GM18508 (cell line): Measurements from ENCODE around the gene AFP.

ENCODE experiments used
- ATAC-seq: cut with Tn5 transposase; IDR thresholded peaks from one replicate; pipeline ENCODE4 v1.9.1; 2021; ENCODE audit warnings: moderate number of reproducible peaks; ENCODE audit not compliant: insufficient read depth, unreplicated experiment

The AFP gene

DNA sequence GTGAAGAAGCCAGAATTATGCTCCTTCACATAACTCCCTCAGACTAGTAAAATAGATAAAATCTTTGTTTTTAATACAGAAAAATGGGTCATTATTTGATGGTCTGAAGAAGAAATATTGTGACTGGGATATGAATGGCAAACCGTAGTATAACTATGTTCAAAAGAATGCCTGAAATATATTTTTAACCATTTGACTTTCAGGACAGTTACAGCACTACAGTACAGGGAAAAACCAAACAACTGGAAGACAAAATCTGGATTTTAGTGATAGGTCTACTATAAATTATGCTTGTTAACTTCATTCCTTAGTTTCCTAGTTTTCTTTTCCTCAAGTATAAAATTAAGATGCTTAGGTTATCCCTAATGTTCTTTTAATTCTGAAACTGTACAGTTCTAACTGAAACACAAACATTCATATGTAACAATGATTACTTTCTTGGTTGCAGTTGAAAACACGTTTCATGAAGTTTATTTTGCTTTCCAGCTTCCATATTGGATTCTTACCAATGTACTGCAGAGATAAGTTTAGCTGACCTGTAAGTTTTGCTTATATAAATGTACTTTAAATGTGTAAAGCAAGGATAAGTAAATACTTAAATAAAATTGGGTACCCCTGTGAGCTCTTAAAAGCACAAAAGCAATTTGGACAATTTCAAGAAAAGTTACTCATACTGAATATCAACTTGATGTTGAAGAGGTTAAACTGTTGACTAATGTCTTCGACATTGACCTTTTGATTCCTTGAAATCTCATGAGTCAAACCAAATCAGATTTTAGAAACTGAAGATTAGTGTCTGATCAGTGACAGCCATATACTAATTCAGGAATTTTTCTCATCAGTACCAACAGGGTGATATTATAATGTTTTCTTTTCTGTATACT lies 895 bp downstream of the AFP start:
- ATAC-seq = no peak

- ATAC-seq = no peak
Observed at GRCh38 chr4:73437558-73437956, 1.5 kb downstream of the AFP start.

- ATAC-seq = no peak
Observed at GRCh38 chr4:73438048-73438447, 2.0 kb downstream of the AFP start.

GRCh38 chr4:73438582-73439215 lies 2.7 kb downstream of the AFP start:
- no peak for ATAC-seq

DNA sequence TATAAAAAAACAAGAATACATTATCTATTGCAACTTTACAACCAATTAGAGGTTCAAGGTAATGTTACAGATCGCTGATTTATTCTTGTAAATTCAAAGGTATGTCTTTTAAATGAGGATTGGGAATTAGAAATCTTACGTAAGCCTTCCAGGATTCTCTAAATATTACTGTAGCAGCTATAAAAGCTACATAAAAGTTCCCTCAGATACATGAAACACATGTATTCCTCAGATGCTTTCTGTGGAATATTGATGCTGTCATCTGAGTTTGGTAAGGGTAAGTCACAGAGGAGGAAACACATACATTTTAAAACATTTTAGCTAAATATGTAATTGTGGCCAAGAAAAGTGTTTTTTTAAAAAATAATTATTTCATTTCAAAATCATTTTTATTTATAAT lies 3.4 kb downstream of the AFP start:
- ATAC-seq = no peak

- no peak for ATAC-seq
Observed at GRCh38 chr4:73439991-73440390, 4.0 kb downstream of the AFP start.

DNA sequence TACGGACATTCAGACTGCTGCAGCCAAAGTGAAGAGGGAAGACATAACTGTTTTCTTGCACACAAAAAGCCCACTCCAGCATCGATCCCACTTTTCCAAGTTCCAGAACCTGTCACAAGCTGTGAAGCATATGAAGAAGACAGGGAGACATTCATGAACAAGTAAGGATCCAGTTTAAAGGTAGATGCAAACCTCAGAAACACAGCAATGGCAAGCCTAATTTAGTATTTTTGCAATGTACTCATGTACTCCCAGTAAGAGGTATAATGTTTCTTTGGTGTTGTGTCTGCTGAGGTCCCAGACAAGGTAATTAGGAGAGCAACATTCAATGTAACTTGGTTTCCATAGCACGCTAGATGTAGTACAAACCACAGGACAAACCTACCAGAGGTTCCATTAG lies 4.6 kb downstream of the AFP start:
- ATAC-seq = no peak

DNA sequence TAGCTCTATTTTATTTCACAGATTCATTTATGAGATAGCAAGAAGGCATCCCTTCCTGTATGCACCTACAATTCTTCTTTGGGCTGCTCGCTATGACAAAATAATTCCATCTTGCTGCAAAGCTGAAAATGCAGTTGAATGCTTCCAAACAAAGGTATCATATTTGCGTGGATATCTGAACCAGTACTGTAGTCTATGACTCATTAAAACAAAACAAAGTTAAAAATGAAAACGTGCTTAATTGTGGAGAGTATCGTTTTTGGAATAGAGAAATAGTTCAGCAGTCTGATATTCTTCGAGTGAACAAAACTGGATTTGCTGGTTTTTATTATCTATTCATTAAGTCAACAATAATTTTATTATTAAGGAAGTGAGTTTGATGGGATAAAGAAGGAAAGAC lies 6.3 kb downstream of the AFP start:
- ATAC-seq = no peak

DNA sequence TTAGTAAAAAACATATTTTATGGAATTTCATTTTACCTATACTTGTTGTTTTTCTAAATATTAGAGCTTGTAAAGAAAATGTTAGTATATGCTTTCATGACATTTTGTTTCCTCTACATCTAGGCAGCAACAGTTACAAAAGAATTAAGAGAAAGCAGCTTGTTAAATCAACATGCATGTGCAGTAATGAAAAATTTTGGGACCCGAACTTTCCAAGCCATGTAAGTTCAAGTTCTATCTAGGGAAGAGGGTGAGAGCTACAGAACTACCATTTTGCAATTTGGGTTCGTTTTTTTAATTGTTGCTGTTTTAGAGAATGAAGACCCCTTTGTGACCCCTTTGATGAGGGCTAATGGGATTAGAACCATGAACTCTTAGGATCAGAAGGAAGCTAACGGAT lies 7.2 kb downstream of the AFP start:
- no peak for ATAC-seq

DNA sequence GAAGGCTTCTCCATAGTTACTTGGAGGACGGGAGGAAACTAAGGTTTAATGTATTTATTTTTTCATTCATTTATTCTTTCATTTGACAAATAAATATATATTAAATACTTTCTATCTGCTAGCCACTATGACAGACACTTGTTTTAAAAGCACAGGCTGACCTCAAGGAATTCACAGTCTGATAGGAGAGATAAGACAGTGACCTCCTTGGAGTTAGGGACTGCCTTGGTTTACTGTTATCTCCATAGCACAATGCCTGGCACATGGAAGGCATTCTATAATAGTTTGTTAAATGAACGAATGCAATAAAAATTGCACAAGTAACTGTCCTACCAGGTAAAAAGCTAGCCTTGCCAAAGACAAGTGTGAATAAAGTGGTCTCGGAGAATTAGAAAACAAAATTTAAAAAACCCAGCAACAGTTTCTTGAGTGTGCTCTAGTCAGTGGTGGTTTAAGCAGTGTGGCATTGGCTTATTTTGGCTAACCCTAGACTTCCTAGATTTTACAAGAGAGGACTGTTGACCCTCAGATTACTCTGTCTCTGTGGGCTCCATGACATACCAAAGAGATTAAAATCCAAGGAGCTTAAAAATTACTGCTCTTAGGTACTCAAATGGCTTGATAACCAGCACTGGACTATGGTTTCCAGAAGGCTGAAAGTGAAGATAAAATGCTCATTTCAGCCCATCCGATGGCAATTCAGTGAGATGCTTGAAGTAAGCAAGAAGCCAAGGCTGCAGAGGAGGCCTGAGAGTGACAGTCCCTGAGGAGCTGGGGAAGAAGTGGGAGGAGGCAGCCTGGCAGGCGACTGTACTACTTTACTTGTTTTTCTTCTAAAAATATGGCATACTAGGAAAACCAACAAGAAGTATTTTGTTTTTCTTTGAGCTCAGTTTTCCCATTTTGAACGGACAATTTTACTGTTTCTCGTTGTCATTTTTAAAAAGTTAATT lies 9.6 kb downstream of the AFP start:
- no peak for ATAC-seq

GRCh38 chr4:73446336-73446938 lies 10.4 kb downstream of the AFP start:
- peak; percentile 99 for ATAC-seq

DNA sequence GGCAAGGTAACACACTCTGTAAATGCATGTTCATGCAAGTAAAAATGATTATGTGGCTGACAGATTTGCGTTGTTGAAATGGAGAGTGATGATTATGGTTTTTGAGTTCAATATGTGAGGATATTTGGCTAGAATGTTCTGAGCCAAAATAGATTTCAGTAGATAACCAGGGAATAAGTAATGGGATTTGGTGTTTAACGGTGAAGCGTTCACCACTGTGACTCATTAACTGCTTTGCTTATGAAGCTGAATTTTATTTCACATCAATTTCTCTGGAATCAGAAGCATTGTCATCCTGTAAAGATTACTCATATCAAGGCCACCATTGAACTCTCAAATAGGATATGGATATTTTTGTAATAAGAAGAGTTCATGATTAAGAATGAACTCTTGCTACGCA lies 11.7 kb downstream of the AFP start:
- ATAC-seq = no peak

- no peak for ATAC-seq
Observed at GRCh38 chr4:73448448-73449203, 12.6 kb downstream of the AFP start.

- no peak for ATAC-seq
Observed at GRCh38 chr4:73450398-73451004, 14.5 kb downstream of the AFP start.

DNA sequence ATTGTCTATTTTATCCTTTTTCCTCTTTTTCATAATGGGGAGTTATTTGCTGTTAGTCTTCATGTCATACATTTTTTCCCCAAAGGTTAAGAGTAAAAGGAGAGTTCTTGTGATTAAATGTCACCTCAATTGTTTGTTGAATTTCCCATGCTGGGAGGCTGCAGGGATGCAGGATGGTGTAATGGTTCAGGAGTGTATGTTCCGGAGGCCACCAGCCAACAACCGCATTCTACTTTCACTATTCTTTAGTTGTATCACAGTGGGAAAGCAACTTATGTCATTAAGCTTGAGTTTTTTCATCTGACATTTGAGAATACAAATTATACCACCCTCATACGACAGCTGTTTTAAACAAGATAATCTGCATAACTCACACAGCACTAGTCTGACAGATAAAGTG lies 15.4 kb downstream of the AFP start:
- no peak for ATAC-seq

GRCh38 chr4:73451981-73452747 lies 16.1 kb downstream of the AFP start:
- ATAC-seq = no peak

- ATAC-seq = no peak
Observed at GRCh38 chr4:73452953-73453700, 17.1 kb downstream of the AFP start.

GRCh38 chr4:73453701-73454005 lies 17.6 kb downstream of the AFP start:
- no peak for ATAC-seq
